Activated effector memory CD4-positive, alpha-beta T cell treated with anti-CD3 and anti-CD28 coated beads, Interleukin-2, amount 50 U/mL, for 16 hours (primary cell): Measurements from ENCODE around the gene SHROOM3.
"Not testable (repeated sequence)": the region's sequence is repeated elsewhere in the genome, so short reads cannot be mapped to it uniquely, and the experiment has no call there.

ENCODE experiments used
- DNase-seq: peaks from one replicate; pipeline ENCODE4 v3.0.0-alpha.2; 2020

The SHROOM3 gene

DNA sequence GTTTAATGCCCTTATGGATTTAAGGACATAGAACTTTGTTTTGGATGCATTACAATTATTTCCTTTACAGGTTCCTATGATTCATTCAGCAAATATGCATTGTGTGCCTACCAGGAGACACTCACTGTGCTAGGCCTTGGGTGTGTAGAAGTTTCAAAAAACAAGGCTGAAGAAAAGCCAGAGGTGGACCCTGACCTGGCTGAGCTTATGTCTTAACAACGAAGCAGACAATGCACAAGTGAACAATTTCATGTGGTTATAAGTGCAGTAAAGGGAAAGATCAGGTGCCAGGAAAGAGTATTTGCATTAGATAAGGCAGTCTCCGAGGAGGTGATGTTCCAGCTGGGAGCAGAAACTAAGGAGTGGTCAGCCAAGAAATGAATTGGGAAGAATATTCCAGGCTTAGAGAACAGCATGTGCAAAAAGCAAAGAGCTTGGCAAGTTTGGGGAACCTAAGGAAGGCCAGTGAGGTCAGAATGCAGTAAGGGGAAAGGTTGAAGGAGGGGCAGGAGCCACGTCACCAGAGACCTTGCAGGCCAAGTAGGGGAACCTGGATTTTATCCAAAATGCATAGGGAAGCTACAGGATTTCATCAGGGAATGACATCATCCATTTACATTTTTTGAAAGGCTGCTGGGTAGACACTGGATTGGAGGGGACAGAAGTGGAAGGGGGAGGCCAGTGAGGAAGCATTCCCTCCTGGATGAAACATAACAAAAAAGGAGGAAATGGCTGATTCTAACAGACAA, 269.3 kb downstream of the SHROOM3 start:
- no peak for DNase-seq

DNA sequence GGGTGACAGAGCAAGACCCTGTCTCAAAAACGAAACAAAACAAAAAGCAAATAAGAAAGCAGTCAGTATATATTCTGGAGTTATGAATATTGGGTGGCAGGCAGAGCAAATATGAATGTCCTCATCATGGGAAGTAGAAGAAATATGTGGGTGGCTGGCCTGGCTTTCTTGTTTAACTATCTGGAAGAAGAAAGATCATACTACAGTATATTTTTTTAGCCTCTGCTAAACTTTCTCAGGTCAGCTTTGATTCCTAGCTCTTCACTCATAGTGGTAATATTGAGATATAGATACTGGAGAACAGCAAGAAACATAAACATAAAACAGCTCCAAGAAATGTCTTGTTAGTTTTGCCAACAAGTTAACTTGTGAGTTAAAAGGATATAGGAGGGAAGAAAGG, 270.4 kb downstream of the SHROOM3 start:
- no peak for DNase-seq

DNA sequence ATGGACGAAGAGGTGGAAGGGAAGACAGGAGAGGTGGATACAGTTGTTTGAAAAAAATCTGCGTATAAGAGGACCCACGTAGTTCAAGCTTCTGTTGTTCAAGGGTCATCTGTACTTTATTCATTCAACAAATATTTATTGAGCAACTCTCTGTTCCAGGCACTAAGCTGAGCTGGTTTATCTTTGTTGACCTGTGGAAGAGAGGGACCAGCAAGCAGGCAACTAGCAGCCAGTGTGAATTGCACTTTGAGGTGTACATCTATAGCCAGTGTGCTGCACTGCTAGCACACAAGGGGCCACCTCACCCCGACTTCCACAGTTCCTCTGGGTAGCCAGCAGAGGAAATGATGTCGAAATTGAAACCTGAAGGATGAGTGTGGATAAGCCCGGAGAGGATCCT, 271.6 kb downstream of the SHROOM3 start:
- no peak for DNase-seq

DNA sequence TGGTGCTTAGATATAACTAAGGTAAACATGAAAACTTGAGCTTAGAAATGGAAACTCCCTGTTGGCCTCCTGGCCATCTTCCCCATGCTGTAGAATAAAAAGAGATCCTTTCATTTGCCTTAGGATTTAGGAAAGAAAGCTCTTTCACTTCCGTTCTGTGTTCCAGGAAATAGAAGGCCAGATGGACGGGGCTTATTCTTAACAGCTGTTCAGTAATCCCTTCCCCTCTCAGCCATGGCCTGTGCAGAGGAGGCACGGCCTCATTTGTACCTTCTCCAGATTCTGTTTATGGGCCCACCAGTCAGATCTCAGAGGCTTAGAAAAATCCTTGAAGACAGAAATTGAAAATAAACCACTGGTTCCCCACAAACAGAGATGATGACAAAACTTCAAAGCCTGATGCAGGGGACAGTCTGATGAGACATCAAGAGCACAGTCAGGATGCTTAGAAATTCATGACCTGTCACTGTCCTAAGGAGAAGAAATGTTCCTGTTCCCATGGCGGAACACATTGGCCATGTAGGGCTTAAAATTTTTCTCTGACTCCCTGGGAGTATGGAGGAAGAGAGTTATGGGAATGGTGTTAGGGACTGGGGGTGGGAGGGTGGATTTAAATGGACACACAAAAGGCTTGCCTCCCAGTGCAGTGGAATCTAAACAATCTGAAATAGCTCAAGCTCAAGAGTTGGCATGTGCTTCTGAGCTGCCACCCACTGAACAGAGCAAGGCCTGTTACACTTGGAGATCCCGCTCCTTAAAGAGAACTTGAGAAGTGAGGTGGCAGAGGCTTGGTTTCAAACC, 274.1 kb downstream of the SHROOM3 start:
- DNase-seq = no peak

DNA sequence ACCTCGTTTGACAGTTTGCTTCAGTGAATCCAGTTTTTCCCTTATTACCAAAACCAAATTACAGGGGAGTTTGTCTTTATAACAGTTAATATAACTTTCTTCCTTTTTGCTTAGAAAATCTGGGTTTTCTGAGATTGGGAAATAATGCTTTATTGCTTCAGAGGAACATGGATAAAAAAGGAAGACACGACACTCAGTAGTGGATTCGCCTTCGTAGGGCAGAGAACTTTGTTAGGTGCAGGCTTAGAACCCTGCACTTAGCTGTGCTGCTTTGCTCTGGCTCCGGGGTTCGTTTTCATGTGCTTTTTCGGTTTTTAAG, 274.7 kb downstream of the SHROOM3 start:
- no peak for DNase-seq

DNA sequence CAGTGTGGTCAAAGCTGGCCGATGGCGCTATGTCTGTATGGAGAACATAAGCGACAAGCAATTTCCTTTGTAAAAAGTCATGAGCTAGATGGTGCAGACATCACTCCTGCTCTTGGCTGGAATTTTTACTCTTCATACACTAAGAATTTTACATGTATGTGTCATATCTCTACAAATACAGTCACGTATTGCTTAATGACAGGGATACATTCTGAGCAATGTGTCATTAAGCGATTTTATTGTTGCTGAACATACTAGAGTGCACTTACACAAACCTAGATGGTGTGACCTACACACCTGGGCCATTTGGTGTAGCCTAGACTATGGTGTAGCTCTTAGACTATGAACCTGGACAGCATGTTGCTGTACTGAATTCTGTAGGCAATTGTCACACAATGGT, 277.5 kb downstream of the SHROOM3 start:
- no peak for DNase-seq

DNA sequence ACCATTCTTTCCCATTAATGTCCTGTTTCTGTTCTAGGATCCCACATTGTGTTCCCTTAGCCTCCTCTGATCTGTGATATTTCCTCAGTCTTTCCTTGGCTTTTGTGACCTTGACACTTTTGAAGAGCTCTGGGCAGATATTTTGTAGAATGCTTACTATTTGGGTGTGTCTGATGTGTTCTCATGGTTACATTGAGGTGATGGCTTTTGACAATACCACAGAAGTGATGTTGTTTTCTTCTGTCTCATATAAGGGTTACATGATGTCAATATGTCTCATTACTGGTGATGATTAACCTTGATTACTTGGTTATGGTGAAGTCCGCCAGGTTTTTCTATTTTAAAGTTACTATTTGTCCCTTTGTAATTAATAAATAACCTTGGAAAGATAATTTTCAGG, 279.2 kb downstream of the SHROOM3 start:
- DNase-seq = no peak

DNA sequence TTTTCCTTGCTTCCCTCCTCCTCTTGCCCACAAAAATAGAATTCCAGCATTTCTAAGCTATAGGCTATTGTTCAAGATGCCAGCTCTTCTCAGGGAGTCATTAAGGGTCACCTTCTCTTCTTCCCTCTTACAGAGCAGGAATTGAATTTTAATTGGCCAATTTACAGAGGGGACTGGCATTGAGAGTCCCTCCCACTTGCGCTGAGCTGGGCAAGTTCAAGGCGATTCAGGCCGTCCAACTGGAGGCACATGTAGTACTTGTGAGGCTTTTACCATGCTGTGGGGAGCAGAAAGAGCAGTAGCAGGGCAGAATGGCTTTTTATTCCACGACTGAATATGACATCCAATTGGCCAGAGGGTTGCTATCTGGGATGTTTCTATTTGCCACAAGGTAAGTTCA, 281.0 kb downstream of the SHROOM3 start:
- DNase-seq = no peak

DNA sequence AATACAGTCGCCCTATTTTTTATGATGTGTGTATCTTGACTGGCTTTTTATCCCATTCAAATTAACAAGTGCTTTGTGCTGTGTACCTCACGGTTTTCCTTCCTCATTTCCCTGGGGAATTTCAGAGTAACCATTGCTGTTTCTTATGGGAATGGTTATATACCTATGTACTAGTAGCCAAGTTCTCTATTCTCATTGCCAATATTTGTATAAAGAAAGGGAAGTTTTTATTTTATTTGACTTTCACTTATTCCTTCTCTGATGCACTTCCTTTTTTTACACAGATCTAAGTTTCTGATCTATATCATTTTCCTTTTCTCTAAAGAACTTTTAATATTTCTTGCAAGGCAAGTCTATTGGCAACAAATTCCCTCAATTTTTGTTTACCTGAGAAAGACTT, 281.6 kb downstream of the SHROOM3 start:
- DNase-seq = no peak

DNA sequence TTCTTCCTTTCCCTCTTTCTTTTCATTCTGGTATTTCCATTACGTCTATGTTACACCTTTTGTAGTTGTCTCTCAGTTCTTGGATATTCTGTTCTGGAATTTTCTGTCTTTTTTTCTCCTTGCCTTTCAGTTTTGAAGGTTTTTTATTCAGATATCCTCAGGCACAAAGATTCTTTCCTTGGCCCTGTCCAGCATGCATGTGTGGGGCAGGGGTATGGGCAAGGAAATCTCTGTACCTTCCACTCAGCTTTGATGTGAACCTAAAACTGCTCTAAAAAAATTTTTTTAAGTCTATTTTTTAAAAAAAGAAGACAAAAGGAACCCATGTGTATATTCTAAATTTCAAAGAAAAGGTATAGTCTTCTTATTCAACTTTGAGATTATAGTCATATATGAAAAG, 282.4 kb downstream of the SHROOM3 start:
- DNase-seq = no peak

DNA sequence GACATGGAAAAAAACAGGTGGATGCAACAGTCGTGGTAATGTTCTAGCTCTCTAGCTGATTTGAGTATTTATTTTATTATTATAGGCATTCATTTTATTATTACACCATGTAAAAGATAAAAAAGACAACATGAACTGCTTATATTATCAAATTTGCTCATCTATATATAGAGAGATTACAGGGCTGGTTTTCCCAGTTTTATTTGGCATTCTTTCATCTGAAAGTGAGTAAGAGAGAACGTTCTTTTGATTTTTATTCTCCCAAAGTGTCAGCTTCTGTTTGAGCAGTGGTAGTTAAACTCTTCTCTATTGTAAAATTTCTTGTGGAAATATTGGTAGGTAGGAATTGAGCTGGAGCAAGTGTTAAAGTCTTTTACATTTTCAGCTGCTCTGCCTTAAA, 283.0 kb downstream of the SHROOM3 start:
- no peak for DNase-seq

DNA sequence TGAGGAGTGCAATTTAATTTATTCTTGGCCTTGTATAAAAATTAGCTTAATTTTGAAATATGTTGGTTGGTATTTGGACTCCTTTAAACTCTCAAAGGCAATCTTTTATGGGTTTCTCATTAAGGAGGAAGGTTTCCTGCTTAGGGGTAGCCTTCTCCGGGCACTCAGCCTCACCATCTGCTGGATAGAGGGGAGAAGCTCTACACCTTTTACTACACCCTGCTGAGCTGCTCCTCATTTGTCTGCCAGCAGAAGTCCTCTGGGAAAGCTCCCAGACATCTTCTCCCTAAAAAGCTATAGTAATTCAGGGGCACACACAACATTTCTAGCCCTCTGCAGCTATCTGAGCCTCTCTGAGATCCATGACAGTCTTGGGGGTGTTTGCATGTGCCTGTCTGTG, 283.8 kb downstream of the SHROOM3 start:
- DNase-seq = no peak

DNA sequence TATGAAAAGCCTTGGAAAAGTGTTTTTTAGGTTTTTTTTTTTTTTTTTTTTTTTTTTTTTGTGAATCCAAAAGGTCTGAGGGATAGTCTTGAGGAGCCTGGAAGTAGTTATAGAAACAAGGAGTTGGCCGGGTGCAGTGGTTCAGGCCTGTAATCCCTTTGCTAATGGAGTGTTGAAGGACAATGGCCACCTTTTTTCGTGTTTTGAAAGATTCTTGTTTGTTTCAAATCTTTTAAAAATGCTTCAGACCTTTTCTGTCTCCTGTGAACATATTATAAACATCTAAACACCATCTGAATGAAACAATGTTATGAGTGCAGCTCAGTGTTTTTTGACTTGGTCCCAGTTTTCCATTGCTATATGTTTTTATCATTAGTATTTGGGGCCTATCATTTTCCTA, 285.1 kb downstream of the SHROOM3 start:
- no peak for DNase-seq

DNA sequence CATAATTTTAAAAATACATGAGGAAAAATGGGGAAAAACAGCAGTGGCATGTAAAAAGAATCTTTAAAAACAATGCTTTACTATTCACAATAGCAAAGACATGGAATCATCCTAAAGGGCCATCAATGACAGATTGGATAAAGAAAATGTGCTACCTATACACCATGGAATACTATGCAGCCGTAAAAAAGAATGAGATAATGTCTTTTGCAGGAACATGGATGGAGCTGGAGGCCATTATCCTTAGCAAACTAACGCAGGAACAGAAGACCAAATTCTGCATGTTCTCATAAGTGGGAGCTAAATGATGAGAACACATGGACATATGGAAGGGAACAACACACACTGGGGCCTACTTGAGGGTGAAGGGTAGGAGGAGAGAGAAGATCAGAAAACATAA, 287.1 kb downstream of the SHROOM3 start:
- DNase-seq = not testable (repeated sequence)

DNA sequence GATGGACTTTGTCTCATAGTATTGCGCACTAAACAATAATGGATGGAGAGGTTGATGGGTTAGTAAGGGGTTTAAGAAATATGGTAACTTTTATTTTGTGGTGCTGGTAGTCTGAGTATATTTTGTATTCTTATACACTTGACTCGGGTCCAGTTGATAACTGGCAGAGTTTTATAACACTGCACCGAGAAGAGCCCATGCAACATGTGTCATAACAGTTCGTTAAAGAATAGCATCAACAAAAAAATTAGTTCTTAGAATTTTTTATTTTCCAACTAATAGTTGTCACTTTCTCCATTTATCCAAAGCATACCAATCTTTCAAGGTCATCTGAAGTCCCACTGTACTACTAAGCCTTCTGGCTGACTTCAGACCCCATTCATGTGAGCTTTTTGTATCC, 287.8 kb downstream of the SHROOM3 start:
- DNase-seq = no peak

DNA sequence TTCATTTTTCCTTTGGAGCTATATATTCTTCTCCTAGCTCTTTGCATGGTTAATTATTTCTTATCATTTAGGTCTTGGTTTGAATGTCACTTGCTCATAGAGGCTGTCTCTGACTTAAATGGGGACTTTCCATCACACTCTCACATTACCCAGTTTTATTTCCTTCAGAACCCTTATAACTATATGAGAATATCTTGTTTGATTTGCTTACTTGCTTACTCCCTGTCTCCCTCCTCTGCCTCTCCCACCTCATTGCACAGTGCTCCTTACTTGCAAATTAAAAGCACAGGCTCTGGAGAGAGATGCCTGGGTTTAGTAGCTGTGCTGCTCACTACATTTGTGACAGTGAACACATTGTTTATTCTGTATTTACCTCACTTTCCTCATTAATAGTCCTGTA, 288.3 kb downstream of the SHROOM3 start:
- DNase-seq = no peak

DNA sequence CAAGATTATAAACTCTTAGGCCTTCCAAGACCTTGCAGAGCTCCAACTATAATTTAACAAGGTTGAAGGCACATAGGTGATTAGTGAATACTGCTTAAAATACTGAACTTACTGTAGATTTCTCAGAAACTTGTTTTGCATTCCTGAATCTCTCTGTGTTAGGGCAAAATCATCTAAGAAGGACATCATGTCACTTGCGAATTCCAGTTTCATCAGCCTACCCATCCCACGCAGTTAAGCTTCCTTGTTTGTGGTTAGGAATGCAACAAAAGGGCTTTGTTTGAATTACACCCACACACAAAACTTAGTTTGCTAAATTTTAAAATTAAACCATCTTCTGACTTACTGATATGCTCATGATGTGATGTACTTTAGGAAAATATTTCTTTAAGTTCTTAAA, 288.9 kb downstream of the SHROOM3 start:
- no peak for DNase-seq

DNA sequence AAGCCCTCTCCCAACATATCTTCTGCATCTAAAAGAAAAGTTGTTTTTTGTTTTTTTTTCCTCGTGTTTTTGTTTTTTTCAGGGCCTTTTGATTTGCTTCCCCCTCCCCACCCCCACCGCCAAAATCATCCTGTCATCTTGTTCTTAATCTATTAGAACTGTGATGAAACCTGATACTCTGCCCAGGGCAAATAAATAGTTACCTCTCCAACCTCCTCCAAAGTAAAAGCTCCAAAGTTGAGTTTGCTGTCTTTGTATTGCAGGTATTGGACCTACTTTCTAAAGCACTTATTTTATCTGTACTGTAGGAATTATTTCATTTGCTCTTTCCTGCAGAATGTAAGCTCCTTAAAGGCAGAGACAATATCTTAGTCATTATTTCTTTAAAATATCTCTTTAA, 290.0 kb downstream of the SHROOM3 start:
- no peak for DNase-seq

DNA sequence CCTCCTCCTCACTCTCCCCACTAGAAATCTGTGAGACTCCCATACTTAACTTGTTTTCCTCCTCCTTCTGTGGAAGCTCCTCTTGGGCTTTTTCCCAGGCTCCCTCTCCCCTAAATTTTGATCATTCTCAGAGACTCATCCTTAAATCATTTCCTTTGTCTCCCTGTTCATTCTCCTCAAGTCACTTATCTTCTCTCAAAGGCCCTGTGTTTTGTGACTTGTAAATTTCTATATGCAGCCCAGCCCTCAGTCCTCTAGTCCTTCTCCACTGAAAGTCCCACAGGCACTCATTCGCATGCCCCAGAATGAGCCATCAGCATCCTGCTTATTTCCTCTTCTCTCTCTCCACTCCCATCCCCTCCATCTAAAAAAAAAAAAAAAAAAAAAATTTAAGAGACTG, 291.1 kb downstream of the SHROOM3 start:
- DNase-seq = no peak

DNA sequence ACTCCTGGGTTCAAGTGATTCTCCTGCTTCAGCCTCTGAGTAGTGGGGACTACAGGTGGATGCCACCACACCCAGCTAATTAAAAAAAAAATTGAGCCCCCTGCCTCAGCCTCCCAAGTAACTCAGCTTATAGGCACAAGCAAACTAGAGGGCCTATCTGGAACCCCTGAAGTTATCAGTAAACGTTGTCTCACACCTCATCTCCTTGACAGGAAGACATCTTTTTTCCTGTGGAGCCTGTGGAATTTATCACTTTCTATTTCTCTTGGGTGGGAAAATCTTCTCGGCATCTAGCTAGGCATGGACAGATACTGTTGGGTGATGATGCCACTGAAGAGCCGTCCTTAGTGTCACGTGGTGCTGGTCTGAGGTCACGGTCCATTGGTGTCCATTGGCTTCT, 291.6 kb downstream of the SHROOM3 start:
- no peak for DNase-seq

DNA sequence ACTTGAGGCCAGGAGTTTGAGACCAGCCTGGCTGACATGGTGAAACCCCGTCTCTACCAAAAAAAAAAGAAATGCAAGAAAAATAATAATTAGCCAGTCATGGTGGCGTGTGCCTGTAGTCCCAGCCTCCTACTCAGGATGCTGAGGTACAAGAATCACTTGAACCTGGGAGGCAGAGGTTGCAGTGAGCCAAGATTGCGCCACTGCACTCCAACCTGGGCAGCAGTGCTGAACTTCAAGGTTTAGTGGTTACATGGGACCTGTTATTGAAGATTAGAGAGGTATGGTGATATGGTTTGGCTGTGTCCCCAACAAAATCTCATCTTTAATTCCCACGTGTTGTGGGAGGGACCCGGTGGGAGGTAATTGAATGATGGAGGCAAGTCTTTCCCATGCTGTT, 292.9 kb downstream of the SHROOM3 start:
- DNase-seq = not testable (repeated sequence)

DNA sequence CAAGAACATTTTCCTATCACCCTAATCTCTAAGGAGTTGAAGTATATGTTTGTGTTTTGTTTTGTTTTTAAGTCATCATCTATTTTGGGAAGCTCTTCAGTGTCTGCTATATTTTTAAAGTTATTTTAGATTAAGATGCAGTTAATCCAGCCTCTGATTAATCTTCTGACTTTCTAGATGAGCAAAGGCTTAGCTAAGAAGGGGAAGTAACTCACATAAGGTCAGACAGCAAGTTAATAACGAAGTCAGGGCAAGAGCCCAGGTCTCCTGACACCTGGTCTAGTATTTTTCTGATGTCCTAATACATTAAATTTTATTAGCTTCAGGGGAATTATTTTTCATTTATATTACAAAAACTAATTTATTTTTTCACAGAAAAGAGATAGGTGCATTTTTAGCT, 294.4 kb downstream of the SHROOM3 start:
- no peak for DNase-seq

DNA sequence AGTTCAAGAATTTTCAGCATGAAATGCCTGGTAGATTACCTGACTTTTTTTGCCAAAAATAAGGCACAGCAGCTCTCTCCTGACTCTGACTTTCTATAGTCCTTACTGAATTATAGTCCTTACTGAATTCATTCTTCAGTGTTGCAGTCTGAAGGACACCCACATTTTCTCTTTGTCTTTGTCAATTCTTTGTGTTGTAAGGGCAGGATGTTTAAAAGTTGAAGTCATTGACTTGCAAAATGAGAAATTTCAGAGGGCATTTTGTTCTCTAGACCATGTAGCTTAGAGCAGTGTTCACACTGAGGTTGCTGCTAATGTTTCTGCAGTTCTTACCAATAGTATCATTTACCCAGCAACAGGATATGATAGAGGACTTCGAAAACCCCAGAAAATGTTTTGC, 295.0 kb downstream of the SHROOM3 start:
- no peak for DNase-seq

DNA sequence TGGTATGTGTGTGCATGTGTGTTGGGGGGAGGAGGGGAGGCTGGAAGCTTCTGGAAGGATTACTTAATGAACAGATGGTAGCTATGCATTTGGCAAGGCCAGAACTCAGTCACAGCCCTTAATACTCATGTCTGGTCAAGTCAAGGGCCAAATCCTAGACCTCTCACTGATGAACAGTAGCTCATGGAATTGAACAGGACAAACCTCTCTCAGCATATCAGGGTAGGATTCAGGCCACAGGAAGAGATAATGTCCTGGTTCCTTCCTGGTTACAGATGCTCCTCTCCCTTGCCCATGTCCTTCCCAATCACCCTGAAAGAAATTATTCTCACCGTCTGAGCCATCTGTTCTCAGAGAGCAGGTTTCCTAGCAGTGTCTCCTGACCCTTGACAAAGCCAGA, 297.2 kb downstream of the SHROOM3 start:
- no peak for DNase-seq
